Activated CD4-positive, alpha-beta T cell treated with anti-CD3 and anti-CD28 coated beads, Interleukin-2, Interleukin-4, amounts not matched to agents 100 ng/mL and 50 ng/mL, durations not matched to agents 16 hours and 8 hours (primary cell): Measurements from ENCODE around the gene FDX2.
"Not testable (repeated sequence)": the region's sequence is repeated elsewhere in the genome, so short reads cannot be mapped to it uniquely, and the experiment has no call there.

Experiments used
- DNase-seq: peaks from one replicate; pipeline ENCODE4 v3.0.0-alpha.2; 2020; ENCODE audit warnings: low spot score

FDX2 gene

DNA sequence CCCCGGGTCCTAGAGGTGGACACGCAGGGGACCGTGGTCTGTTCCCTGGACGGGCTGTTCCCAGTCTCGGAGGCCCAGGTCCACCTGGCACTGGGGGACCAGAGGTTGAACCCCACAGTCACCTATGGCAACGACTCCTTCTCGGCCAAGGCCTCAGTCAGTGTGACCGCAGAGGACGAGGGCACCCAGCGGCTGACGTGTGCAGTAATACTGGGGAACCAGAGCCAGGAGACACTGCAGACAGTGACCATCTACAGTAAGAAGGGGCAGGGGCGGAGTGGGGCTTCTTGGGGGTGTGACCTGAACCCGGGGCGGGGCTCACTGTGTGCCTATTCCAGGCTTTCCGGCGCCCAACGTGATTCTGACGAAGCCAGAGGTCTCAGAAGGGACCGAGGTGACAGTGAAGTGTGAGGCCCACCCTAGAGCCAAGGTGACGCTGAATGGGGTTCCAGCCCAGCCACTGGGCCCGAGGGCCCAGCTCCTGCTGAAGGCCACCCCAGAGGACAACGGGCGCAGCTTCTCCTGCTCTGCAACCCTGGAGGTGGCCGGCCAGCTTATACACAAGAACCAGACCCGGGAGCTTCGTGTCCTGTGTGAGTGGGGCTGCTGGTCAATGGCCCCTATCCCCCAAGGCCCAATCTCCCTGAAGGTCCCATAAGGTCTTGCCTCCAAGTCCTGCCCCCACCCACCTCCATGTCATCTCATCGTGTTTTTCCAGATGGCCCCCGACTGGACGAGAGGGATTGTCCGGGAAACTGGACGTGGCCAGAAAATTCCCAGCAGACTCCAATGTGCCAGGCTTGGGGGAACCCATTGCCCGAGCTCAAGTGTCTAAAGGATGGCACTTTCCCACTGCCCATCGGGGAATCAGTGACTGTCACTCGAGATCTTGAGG lies 31.5 kb downstream of the FDX2 start:
- no peak for DNase-seq

DNA sequence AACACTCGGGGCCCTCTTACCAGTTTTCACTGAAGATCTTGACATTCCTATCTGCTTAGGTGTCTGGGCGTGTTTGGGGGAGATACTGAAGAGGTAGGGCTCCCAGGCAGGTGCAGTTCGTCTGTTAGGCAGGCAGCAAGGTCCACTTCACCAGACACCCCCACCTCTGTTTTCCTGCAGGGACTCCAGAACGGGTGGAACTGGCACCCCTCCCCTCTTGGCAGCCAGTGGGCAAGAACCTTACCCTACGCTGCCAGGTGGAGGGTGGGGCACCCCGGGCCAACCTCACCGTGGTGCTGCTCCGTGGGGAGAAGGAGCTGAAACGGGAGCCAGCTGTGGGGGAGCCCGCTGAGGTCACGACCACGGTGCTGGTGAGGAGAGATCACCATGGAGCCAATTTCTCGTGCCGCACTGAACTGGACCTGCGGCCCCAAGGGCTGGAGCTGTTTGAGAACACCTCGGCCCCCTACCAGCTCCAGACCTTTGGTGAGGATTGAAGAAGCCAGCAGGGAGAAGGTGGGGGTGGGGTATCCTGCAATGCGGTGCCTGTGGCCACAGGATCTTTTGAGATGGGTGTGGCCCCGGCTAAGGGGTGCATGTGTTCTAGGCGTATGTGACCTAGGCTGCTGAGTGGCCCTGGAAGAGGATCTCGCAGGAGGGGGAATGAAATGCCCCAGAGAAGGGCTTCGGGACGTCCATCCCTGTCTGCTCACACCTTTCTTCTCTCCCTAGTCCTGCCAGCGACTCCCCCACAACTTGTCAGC lies 32.3 kb downstream of the FDX2 start:
- DNase-seq: no peak

DNA sequence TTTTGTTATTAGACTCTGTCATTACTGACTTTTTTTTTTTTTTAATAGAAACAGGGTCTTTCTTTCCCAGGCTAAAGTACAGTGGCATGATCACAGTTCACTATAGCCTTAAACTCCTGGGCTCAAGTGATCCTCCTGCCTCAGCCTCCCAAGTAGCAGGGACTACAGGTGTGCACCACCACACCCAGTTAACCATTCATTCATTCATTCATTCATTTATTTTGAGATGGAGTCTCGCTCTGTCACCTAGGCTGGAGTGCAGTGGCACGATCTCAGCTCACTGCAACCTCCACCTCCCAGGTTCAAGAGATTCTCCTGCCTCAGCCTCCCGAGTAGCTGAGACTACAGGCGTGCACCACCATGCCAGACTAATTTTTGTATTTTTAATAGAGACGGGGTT lies 33.8 kb downstream of the FDX2 start:
- DNase-seq: not testable (repeated sequence)

DNA sequence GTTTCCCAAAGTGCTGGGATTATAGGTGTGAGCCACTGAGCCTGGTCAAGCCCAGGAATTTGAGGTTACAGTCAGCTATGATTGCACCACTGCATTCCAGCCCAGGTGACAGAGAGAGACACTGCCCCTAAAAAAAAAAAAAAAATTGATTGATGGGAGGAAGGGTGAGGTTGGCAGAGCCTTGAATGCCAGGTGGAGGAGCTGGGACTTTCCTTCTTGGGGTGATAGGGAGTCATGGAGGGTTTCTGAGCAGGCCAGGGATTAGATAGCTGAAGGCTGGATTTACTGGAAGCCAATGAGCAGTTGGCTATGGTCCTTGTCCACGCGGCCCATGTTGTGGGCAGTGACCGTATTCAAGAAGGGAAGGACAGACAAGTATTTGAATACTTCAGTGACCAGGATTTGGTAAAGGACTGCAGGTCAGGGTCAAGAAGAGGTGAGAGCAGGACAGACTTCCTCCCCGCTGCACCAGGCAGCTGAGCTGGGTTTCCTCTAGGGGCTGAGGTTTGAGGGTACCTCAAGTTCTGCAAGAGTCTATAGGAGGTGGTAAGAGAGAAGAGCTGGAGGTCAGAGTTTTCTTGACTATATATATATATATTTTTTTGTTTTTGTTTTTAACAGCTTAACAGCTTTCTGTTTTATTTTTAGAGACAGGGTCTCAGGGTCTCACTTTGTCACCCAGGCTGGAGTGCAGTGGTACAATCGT lies 35.9 kb downstream of the FDX2 start:
- no peak for DNase-seq

DNA sequence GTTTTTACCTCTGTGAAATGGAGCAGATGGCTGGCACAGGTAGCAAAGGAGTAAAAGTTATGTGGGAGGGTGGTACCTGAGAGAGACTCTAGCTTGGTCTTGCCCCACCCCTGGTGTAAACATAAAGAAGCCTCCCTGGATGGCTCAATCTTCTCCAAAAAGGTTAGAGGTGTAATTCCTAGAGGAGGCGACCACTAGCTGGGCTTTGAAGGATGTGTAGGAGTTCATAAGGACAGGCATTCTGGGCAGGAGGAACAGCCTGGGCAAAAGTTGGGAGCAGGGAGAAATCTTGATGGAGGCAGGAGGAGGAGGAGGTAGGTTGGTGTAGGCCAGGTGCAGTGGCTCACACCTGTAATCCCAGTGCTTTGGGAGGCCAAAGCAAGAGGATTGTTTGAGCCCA lies 36.9 kb downstream of the FDX2 start:
- no peak for DNase-seq

DNA sequence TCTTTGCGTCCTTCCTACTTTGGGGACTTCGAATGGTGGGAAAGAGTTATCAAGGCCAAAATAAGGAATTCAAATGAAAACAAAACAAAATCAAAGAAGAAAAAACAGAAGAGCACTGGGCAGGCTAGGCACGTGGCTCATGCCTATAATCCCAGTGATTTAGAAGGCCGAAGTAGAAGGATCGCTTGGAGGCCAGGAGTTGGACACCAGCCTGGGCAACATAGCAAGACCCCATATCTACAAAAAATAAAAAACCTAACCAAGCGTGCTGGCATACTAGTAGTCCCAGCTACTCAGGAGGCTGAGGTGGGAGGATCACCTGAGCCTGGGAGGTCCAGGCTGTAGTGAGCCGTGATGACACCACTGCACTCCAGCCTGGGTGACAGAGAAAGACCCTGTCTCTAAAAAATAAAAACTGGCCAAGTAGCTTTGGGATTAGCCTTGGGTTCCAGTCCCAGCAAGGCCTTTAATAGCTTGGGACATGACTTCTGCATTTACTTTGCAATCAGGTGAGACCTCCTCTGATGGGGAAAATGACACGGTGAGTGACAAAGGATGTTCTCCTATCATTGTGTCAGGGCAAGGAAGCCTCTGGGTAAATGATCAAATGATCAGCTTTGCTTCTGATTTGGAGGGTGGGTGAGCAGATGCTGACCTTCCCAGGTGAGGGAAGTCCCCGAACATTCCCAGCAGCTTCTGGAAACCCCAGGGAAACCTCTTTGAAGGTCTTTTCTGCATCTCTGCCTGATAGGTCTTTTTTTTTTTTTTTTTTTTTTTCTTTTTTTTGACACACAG lies 37.8 kb downstream of the FDX2 start:
- DNase-seq: no peak

DNA sequence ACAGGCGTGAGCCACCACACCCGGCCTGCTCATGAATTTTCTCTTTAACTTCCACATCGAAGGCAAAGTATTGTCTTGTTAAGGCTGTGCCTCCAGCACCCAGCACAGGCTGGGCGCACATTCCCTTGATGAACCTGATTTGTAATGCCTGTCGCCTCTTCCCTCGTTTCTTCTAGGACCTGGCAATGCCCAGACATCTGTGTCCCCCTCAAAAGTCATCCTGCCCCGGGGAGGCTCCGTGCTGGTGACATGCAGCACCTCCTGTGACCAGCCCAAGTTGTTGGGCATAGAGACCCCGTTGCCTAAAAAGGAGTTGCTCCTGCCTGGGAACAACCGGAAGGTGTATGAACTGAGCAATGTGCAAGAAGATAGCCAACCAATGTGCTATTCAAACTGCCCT lies 41.2 kb downstream of the FDX2 start:
- no peak for DNase-seq

DNA sequence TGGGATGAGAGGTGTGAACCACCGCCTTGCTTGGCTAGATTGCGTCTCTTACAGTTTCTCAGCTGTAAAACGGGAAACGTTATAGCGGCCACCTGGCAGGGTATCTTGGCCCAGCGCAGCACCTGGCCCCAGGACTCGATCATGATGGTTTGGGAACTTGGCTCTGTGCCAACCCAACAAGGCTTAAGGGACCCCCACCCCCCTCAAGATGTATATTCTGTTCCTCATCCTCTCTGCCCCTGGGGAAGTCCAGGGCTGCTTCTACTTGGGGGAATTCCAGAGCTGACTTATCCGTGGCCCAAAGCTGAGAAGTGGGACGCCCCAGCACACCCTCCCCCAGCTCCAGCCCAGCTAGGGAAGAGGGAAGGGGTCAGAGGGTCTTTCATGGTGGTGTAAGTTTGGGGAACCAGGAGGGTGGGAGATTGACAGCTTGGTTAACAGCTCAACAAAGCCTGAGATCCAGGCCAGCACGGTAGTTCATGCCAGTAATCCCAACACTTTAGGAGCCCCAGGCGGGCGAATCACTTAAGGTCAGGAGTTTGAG lies 44.2 kb downstream of the FDX2 start:
- DNase-seq: peak; percentile 45

DNA sequence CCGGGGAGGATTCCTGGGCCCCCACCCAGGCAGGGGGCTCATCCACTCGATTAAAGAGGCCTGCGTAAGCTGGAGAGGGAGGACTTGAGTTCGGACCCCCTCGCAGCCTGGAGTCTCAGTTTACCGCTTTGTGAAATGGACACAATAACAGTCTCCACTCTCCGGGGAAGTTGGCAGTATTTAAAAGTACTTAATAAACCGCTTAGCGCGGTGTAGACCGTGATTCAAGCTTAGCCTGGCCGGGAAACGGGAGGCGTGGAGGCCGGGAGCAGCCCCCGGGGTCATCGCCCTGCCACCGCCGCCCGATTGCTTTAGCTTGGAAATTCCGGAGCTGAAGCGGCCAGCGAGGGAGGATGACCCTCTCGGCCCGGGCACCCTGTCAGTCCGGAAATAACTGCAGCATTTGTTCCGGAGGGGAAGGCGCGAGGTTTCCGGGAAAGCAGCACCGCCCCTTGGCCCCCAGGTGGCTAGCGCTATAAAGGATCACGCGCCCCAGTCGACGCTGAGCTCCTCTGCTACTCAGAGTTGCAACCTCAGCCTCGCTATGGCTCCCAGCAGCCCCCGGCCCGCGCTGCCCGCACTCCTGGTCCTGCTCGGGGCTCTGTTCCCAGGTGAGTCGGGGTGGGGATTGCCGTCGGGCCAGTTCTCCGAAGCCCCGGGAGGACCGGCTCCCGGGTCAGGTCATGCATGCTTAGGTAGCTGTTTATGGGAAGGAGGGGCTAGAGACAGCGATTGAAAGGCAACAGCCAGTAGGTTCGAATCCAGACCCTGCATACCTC lies 45.0 kb downstream of the FDX2 start, which contains the start of gene ICAM1:
Gene ICAM1 (plus strand): TSS at position 505 of the 779 bp plus-strand sequence. CDS start 40 bp downstream, at position 545.
- peak; percentile 87 for DNase-seq

DNA sequence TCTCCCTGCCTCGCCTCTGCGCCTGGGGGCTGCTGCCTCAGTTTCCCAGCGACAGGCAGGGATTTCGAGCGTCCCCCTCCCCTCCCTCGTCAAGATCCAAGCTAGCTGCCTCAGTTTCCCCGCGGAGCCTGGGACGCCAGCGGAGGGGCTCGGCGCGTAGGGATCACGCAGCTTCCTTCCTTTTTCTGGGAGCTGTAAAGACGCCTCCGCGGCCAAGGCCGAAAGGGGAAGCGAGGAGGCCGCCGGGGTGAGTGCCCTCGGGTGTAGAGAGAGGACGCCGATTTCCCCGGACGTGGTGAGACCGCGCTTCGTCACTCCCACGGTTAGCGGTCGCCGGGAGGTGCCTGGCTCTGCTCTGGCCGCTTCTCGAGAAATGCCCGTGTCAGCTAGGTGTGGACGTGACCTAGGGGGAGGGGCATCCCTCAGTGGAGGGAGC lies 45.6 kb downstream of the FDX2 start:
- DNase-seq: peak; percentile 83

DNA sequence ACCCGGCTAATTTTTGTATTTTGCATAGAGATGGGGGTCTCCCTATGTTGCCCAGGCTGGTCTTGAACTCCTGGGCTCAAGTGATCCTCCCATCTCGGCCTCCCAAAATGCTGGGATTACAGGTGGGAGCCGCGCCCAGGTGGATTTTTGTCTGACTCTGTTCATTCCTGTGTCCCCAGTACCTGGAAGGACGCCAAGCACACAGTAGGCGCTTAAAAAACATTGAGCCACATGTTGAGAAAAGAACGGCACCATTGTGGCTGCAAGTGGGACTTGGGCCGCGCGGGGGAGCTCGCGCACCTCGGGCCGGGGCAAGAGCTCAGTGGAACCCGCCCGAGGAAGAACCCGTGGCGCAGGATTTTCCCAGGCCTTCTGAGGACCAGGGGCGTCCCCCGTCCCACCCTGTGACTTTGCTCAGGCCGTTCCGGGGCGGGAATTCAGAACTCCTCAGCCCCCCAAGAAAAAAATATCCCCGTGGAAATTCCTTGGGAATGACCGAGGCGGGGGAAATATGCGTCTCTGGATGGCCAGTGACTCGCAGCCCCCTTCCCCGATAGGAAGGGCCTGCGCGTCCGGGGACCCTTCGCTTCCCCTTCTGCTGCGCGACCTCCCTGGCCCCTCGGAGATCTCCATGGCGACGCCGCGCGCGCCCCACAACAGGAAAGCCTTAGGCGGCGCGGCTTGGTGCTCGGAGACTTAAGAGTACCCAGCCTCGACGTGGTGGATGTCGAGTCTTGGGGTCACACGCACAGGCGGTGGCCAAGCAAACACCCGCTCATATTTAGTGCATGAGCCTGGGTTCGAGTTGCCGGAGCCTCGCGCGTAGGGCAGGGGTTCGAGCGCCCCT lies 46.3 kb downstream of the FDX2 start:
- peak; percentile 91 for DNase-seq

DNA sequence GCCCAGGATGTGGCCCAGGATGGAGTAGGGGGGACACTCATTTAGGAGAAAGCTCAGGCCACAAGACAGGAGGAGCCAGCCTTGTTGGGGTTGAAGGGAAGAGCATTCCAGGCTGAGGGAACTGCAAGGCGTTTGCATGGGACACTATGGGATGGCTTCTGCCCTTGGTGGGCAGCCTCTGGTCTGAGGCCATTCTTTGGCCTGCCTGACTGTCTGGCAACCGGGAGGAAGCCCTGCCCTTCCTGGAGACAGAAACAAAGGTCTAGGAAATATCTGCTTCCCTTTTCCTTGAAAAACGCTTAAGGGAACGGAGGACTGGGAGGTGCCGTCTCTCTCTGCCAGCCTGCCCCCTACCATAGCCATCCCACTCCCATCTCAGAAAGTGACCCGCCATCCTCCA lies 47.7 kb downstream of the FDX2 start:
- DNase-seq: no peak

DNA sequence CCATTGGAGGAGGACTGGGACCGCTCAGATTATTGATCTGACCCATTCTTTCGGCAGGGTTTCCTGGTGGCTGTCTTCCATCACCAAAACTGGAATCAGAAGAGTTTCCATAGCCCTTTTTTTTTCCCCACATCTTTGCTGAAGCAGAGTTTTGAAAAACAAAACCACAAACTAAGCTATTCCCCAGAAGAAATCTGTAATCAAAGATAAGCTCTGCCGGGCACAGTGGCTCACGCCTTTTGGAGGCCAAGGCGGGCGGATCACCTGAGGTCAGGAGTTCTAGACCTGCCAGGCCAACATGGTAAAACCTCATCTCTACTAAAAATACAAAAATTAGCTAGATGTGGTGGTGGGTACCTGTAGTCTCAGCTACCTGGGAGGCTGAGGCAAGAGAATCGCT lies 49.1 kb downstream of the FDX2 start:
- no peak for DNase-seq

DNA sequence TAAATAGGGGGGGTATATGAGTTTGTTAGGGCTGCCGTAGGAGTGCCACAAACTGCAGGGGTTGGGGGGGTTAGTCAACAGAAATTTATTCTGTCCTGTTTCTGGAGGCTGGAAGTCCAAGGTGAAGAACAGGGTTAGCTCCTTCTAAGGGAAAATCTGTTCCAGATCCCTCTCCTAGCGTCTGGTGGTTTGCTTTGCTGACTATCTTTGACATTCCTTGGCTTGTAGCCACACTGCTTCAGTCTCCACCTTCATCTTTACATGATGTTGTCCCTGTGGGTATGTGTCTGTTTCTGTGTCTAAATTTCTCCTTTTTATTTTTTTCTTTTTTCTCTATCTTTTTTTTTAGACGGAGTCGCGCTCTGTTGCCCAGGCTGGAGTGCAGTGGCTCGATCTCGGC lies 53.0 kb downstream of the FDX2 start:
- DNase-seq: no peak

DNA sequence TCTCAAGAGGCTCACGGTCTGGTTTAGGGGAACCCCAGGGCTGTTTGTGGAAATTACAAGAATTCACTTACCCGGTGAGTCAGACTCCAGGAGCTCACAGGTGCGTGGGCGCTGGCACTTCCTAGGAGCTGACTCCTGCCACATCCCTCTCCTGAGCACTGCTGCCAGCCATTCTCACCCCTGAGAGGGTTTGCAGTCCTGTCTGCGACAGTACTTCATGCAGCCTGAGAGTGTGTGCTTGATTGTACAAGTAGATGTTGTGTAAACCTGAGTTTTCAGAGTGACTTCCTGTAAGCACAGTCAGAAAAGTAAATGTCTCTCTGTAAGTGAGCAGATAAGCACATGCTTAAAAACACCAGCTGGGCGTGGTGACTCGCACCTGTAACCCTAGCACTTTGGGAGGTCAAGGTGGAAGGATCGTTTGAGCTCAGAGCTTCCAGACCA lies 55.7 kb downstream of the FDX2 start:
- peak; percentile 62 for DNase-seq
